Gastrocnemius medialis (tissue), 4 donors: ENCODE data around the gene GTF3C4. TPM values are rescaled to one million over a fixed set of nuclear protein-coding genes. Genes with fewer than 3 reads are reported as not detected.
"Not testable (repeated sequence)": the region's sequence is repeated elsewhere in the genome, so short reads cannot be mapped to it uniquely, and the experiment has no call there.

Experiments
- ATAC-seq, 2 donors: fragments of 150-250 bp; one replicate each; pipeline ENCODE4 v1.9.1; 2016
- DNase-seq, 2 donors: peaks; one replicate each; pipeline ENCODE4 v3.0.0-alpha.2; 2019
- H3K27ac ChIP-seq, 4 donors: fragments of 200-600 bp; sonication (generic); 1 replicate in 1 of 4; 2 replicates in 3 of 4; pipeline ENCODE4 v1.5.1; 2016 to 2018; ENCODE audit warnings: mild to moderate bottlenecking in 2 of 4, moderate library complexity in 1 of 4
- H3K27me3 ChIP-seq, 3 donors: fragments of 200-600 bp; sonication (generic) in 2 of 3; 1 replicate in 1 of 3; 2 replicates in 2 of 3; pipeline versions ENCODE4 v1.5.1 to v1.6.0; 2016 to 2019; ENCODE audit warnings: mild to moderate bottlenecking in 1 of 3, moderate library complexity in 1 of 3
- H3K36me3 ChIP-seq, 2 donors: fragments of 200-600 bp; sonication (generic) in 1 of 2; one replicate each; pipeline ENCODE4 v1.5.1; 2017 to 2018
- H3K4me1 ChIP-seq, 2 donors: fragments of 200-600 bp; sonication (generic) in 1 of 2; one replicate each; pipeline ENCODE4 v1.5.1; 2016 to 2017; ENCODE audit warnings: mild to moderate bottlenecking in 2 of 2
- H3K4me3 ChIP-seq, 4 donors: fragments of 200-600 bp; sonication (generic) in 3 of 4; 1 replicate in 1 of 4; 2 replicates in 3 of 4; pipeline ENCODE4 v1.5.1; 2016 to 2019; ENCODE audit warnings: mild to moderate bottlenecking in 2 of 4
- H3K9me3 ChIP-seq, 3 donors: fragments of 200-600 bp; sonication (generic) in 2 of 3; 1 replicate in 1 of 3; 2 replicates in 2 of 3; pipeline ENCODE4 v1.5.1; 2016 to 2019
- CTCF ChIP-seq, 5 experiments: fragments of 450-650 bp in 3 of 5; fragments of 200-600 bp in 2 of 5; sonication (generic) in 2 of 5; IDR thresholded peaks in 4 of 5; conservative IDR thresholded peaks in 1 of 5; 1 replicate in 4 of 5; 2 replicates in 1 of 5; pipeline ENCODE4 v1.5.1; 2016 to 2019; ENCODE audit warnings: antibody characterized with exemption in 5 of 5, mild to moderate bottlenecking in 3 of 5, moderate library complexity in 3 of 5
- POLR2A ChIP-seq, 2 donors: fragments of 450-650 bp; IDR thresholded peaks; one replicate each; pipeline ENCODE4 v1.6.1; 2017; ENCODE audit warnings: antibody characterized with exemption in 2 of 2, mild to moderate bottlenecking in 2 of 2, moderate library complexity in 2 of 2
- in situ Hi-C, 4 donors: fragments of 200-750 bp; cut with MboI; loops; one replicate each; pipeline versions ENCODE4 v1.15.0 to v1.8.0; 2017; ENCODE audit warnings: low sequenced_read_pairs in 4 of 4
- intact Hi-C: fragments of 100-400 bp; cut with DNase I; formaldehyde crosslinking; loops from one replicate; pipeline ENCODE4 v1.15.1; 2023; ENCODE audit warnings: low total_unique reads
- total RNA-seq, 4 donors: library from RNA; depleted of rRNA; stranded (reverse); fragments of >200 nt; gene quantifications; one replicate each; pipeline versions ENCODE4 v1.1.0 to v1.2.3, GENCODE V29; 2016

GTF3C4 gene
- total RNA-seq, 4 donors from 2014 or later = 9.2 to 11.7 (median 10.8) TPM

GRCh38 chr9:132711846-132712245 is 41.6 kb downstream of the GTF3C4 start:
- DNase-seq = no peak
- ATAC-seq = no peak
- no peaks in the 10 kb centered on the region for H3K9me3 ChIP-seq
- H3K27me3 ChIP-seq = peaks cover 0 to 4% (median 1%) of the 10 kb centered on the region in 3 donors
- in situ Hi-C loops (no loop called here), intact Hi-C loops (no loop called here)
- no peak overlapping the region for H3K27ac ChIP-seq
- no peaks in the 10 kb centered on the region for H3K36me3 ChIP-seq
- TF ChIP-seq POLR2A (IDR thresholded peaks at IDR 0.05) (no peak), CTCF (IDR thresholded peaks at IDR 0.05 in 4 of 5, conservative IDR thresholded peaks at IDR 0.05 in 1 of 5) (no peak)
- H3K4me1 ChIP-seq = no peaks in the 10 kb centered on the region
- H3K4me3 ChIP-seq = no peak overlapping the region

- Histone ChIP-seq H3K27ac (no peak overlapping the region), H3K4me1 (no peaks in the 10 kb centered on the region), H3K27me3 (peaks cover 0 to 9% (median 4%) of the 10 kb centered on the region in 3 donors), H3K4me3 (no peak overlapping the region), H3K9me3 (no peaks in the 10 kb centered on the region), H3K36me3 (no peaks in the 10 kb centered on the region)
- intact Hi-C loops = no loop called here
- no peak for TF ChIP-seq POLR2A (IDR thresholded peaks at IDR 0.05)
- no peak for TF ChIP-seq CTCF (IDR thresholded peaks at IDR 0.05 in 4 of 5, conservative IDR thresholded peaks at IDR 0.05 in 1 of 5)
- DNase-seq = no peak
- in situ Hi-C loops = no loop called here
- ATAC-seq = no peak
Observed at GRCh38 chr9:132712753-132713152, 42.5 kb downstream of the GTF3C4 start.

DNA sequence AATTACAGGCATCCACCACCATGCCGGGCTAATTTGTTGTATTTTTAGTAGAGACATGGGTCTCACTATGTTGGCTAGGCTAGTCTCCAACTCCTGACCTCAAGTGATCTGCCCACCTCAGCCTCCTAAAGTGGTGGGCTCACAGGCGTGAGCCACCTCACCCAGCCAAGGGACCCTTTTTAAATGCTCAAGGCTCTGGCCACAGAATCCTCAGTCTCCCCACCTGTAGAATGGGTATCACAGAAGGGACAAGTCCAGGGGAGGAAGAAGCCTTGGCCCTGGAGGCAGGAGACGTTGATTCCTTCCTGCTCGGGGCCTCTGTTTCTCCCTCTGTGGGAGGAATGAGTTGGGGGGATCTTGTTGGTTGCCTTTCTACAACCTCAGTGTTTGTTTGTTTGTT is 45.7 kb downstream of the GTF3C4 start:
- H3K36me3 ChIP-seq = no peaks in the 10 kb centered on the region
- no peak for TF ChIP-seq CTCF (IDR thresholded peaks at IDR 0.05 in 4 of 5, conservative IDR thresholded peaks at IDR 0.05 in 1 of 5)
- TF ChIP-seq POLR2A (IDR thresholded peaks at IDR 0.05) = no peak
- H3K4me1 ChIP-seq = no peaks in the 10 kb centered on the region
- in situ Hi-C loops = no loop called here
- intact Hi-C loops = no loop called here
- no peak for ATAC-seq
- H3K27me3 ChIP-seq = peaks cover 0 to 15% (median 15%) of the 10 kb centered on the region in 3 donors
- no peak overlapping the region for H3K4me3 ChIP-seq
- H3K27ac ChIP-seq = no peak overlapping the region
- DNase-seq = no peak
- H3K9me3 ChIP-seq = no peaks in the 10 kb centered on the region

DNA sequence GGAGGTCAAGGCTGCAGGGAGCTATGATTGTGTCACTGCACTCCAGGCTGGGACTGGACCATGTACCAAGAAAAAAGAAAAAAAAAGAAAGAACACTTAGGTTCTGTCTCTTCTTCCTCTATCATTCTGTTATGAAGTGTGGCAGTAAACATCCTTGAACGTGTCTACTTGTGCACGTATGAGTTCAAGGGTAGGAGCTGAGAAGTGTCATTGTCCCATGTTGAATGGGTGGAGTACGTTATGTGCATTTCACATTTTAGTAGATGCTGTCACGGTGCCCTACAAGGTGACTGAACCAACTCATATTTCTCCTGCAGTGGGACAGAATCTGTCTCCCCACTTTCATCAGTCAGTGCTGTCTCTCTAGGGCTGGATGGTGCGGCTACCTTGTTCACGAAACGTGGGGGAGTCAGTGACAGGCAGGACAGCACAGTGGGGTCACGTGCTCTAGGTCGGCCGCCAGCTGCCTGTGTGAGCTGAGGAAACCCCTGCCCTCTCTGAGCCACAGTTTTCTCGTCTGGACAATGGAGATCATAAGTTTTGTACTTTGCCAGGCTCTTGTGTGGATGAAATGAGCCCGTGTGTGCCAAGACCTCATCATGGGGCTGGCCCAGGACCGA is 47.2 kb downstream of the GTF3C4 start:
- no peaks in the 10 kb centered on the region for H3K36me3 ChIP-seq
- H3K27ac ChIP-seq = no peak overlapping the region
- in situ Hi-C loops = no loop called here
- H3K4me1 ChIP-seq = no peaks in the 10 kb centered on the region
- TF ChIP-seq CTCF (IDR thresholded peaks at IDR 0.05 in 4 of 5, conservative IDR thresholded peaks at IDR 0.05 in 1 of 5) (no peak), POLR2A (IDR thresholded peaks at IDR 0.05) (no peak)
- H3K27me3 ChIP-seq = peaks cover 0 to 18% (median 15%) of the 10 kb centered on the region in 3 donors
- no peak overlapping the region for H3K4me3 ChIP-seq
- intact Hi-C loops = no loop called here
- DNase-seq (no peak), ATAC-seq (no peak)
- H3K9me3 ChIP-seq = no peaks in the 10 kb centered on the region

GRCh38 chr9:132718381-132718928 is 48.2 kb downstream of the GTF3C4 start:
- in situ Hi-C loops, intact Hi-C loops, H3K4me3 ChIP-seq, H3K4me1 ChIP-seq, ATAC-seq, DNase-seq, H3K27ac ChIP-seq, H3K9me3 ChIP-seq, H3K36me3 ChIP-seq: not testable (repeated sequence)
- H3K27me3 ChIP-seq = peaks cover 0 to 19% (median 15%) of the 10 kb centered on the region in 3 donors
